Astrocyte of the cerebellum (primary cell): ENCODE data around the gene LRRFIP1.

Experiments used
- DNase-seq: peaks from one replicate; pipeline ENCODE4 v3.0.0-alpha.2; 2011; ENCODE audit warnings: low read depth
- H3K4me3 ChIP-seq: 2 replicates; pipeline ENCODE4 v1.5.1; 2011; ENCODE audit warnings: mild to moderate bottlenecking, low read depth, low read length, moderate library complexity
- CTCF ChIP-seq: IDR thresholded peaks from 2 replicates; pipeline ENCODE4 v1.5.1; 2012; ENCODE audit warnings: low read length, low read depth, moderate library complexity, mild to moderate bottlenecking; ENCODE audit errors: missing control alignments
- in situ Hi-C: cut with HindIII; loops from 2 replicates; pipeline ENCODE4 v1.10.0; 2017; ENCODE audit warnings: low sequenced_read_pairs

LRRFIP1 gene

GRCh38 chr2:237714690-237715458 is 87.5 kb downstream of the LRRFIP1 start:
- in situ Hi-C loops: no loop called here
- TF ChIP-seq CTCF: no peak
- DNase-seq: peak; percentile 79
- H3K4me3 ChIP-seq: peak overlapping the region; percentile 1

- no peak for DNase-seq
- H3K4me3 ChIP-seq: peak overlapping the region; percentile 1
- in situ Hi-C loops: no loop called here
- no peak for TF ChIP-seq CTCF
Measured at GRCh38 chr2:237715459-237715947, 88.1 kb downstream of the LRRFIP1 start.

GRCh38 chr2:237716011-237716410 is 88.6 kb downstream of the LRRFIP1 start:
- in situ Hi-C loops: no loop called here
- no peak for TF ChIP-seq CTCF
- no peak for DNase-seq
- H3K4me3 ChIP-seq: no peak overlapping the region

GRCh38 chr2:237717366-237718276 is 90.2 kb downstream of the LRRFIP1 start:
- no peak for DNase-seq
- in situ Hi-C loops: no loop called here
- H3K4me3 ChIP-seq: no peak overlapping the region
- TF ChIP-seq CTCF: no peak

- DNase-seq: no peak
- no peak for TF ChIP-seq CTCF
- no peak overlapping the region for H3K4me3 ChIP-seq
- in situ Hi-C loops: no loop called here
Measured at GRCh38 chr2:237718277-237718634, 90.9 kb downstream of the LRRFIP1 start.

- no peak for TF ChIP-seq CTCF
- DNase-seq: no peak
- no peak overlapping the region for H3K4me3 ChIP-seq
- in situ Hi-C loops: no loop called here
Measured at GRCh38 chr2:237720444-237720843, 93.1 kb downstream of the LRRFIP1 start.
